WTC11 (cell line): ENCODE measurements around the gene PUSL1. TPM values are rescaled to one million over a fixed set of nuclear protein-coding genes. Genes with fewer than 3 reads are reported as not detected.

Experiments used
- ATAC-seq: fragments of 200-7000 bp; cut with Tn5 transposase; 2 replicates; pipeline ENCODE4 v1.10.0; 2021; ENCODE audit warnings: mild to moderate bottlenecking, moderate library complexity
- CTCF ChIA-PET: fragments of 300-600 bp; sonication (Branson Sonifier 250); formaldehyde crosslinking; loops from one replicate; lab custom pipeline; 2021; ENCODE audit warnings: antibody characterized with exemption; lab: Charles Lee
- POLR2A ChIA-PET: fragments of 350-600 bp; sonication (Branson Sonifier 250); formaldehyde crosslinking; loops from one replicate; lab custom pipeline; 2021; ENCODE audit warnings: antibody characterized with exemption; lab: Charles Lee
- DNase-seq: peaks from one replicate; pipeline ENCODE4 v3.0.0; 2021; ENCODE audit warnings: low spot score
- H3K27ac Mint-ChIP-seq: 2 replicates; pipeline ENCODE4 v1.8.0; 2021; ENCODE audit warnings: mixed read lengths
- H3K27me3 Mint-ChIP-seq: 2 replicates; pipeline ENCODE4 v1.8.0; 2021; ENCODE audit warnings: low read depth, mild to moderate bottlenecking, moderate library complexity, mixed read lengths
- H3K36me3 Mint-ChIP-seq: 2 replicates; pipeline ENCODE4 v1.8.0; 2021; ENCODE audit warnings: mixed read lengths
- H3K4me1 Mint-ChIP-seq: 2 replicates; pipeline ENCODE4 v1.8.0; 2022; ENCODE audit warnings: mixed read lengths
- H3K4me3 Mint-ChIP-seq: 2 replicates; pipeline ENCODE4 v1.8.0; 2021; ENCODE audit warnings: mild to moderate bottlenecking, moderate library complexity, mixed read lengths
- H3K9me3 Mint-ChIP-seq: 2 replicates; pipeline ENCODE4 v1.8.0; 2021; ENCODE audit warnings: mixed read lengths
- CDX4 ChIP-seq: fragments of 250-450 bp; sonication (Bioruptor Pico); IDR thresholded peaks from 2 replicates; pipeline ENCODE4 v1.9.0; 2021; ENCODE audit warnings: moderate library complexity, mild to moderate bottlenecking, inconsistent platforms, borderline replicate concordance
- ELF4 ChIP-seq: sonication (generic); formaldehyde crosslinking; IDR thresholded peaks from 2 replicates; pipeline ENCODE4 v1.8.1; 2022; ENCODE audit warnings: low read depth, mild to moderate bottlenecking, moderate library complexity, missing genetic modification reagents
- ETV6 ChIP-seq: sonication (generic); formaldehyde crosslinking; IDR thresholded peaks from 2 replicates; pipeline ENCODE4 v1.8.1; 2022; ENCODE audit warnings: mild to moderate bottlenecking, missing genetic modification reagents
- JUN ChIP-seq: sonication (generic); formaldehyde crosslinking; IDR thresholded peaks from 2 replicates; pipeline ENCODE4 v1.8.0; 2023; ENCODE audit warnings: mild to moderate bottlenecking, missing genetic modification reagents
- MAX ChIP-seq: sonication (generic); formaldehyde crosslinking; IDR thresholded peaks from 2 replicates; pipeline ENCODE4 v1.8.0; 2022; ENCODE audit warnings: mild to moderate bottlenecking, missing genetic modification reagents
- MYBL2 ChIP-seq: sonication (generic); formaldehyde crosslinking; IDR thresholded peaks from 2 replicates; pipeline ENCODE4 v1.8.1; 2023; ENCODE audit warnings: mild to moderate bottlenecking, moderate library complexity, missing genetic modification reagents
- NFE2L1 ChIP-seq: sonication (generic); formaldehyde crosslinking; IDR thresholded peaks from 2 replicates; pipeline ENCODE4 v1.8.1; 2023; ENCODE audit warnings: missing genetic modification reagents
- NR1H2 ChIP-seq: sonication (generic); formaldehyde crosslinking; IDR thresholded peaks from 2 replicates; pipeline ENCODE4 v1.9.0; 2021; ENCODE audit warnings: mild to moderate bottlenecking, moderate library complexity, missing genetic modification reagents
- NR3C1 ChIP-seq: sonication (generic); formaldehyde crosslinking; conservative IDR thresholded peaks from 2 replicates; pipeline ENCODE4 v1.8.1; 2023; ENCODE audit warnings: low read depth, mild to moderate bottlenecking, missing genetic modification reagents
- RELA ChIP-seq: sonication (generic); formaldehyde crosslinking; IDR thresholded peaks from 2 replicates; pipeline ENCODE4 v1.8.1; 2022; ENCODE audit warnings: missing genetic modification reagents, mild to moderate bottlenecking, borderline replicate concordance
- SOX15 ChIP-seq: fragments of 250-450 bp; sonication (Bioruptor Pico); IDR thresholded peaks from 2 replicates; pipeline ENCODE4 v1.9.0; 2021; ENCODE audit warnings: mild to moderate bottlenecking
- TEAD1 ChIP-seq: sonication (generic); formaldehyde crosslinking; IDR thresholded peaks from 2 replicates; pipeline ENCODE4 v1.8.0; 2022; ENCODE audit warnings: mild to moderate bottlenecking, missing genetic modification reagents
- TEAD4 ChIP-seq: sonication (generic); formaldehyde crosslinking; IDR thresholded peaks from 2 replicates; pipeline ENCODE4 v1.8.0; 2022; ENCODE audit warnings: mild to moderate bottlenecking, missing genetic modification reagents
- USF1 ChIP-seq: sonication (generic); formaldehyde crosslinking; IDR thresholded peaks from 2 replicates; pipeline ENCODE4 v1.8.0; 2022; ENCODE audit warnings: mild to moderate bottlenecking, missing genetic modification reagents
- ZNF317 ChIP-seq: sonication (generic); formaldehyde crosslinking; IDR thresholded peaks from 2 replicates; pipeline ENCODE4 v1.8.1; 2023; ENCODE audit warnings: low read depth, mild to moderate bottlenecking, moderate library complexity, missing genetic modification reagents, borderline replicate concordance
- ZNF416 ChIP-seq: fragments of 250-450 bp; sonication (Bioruptor Pico); IDR thresholded peaks from 2 replicates; pipeline ENCODE4 v1.9.0; 2021; ENCODE audit warnings: mild to moderate bottlenecking, inconsistent platforms
- total RNA-seq: library from RNA; stranded (reverse); gene quantifications from 3 replicates; pipeline ENCODE4 v1.2.3, GENCODE V29; 2021
- TF ChIP-seq, protein P1 (sequence below): fragments of 250-450 bp; sonication (Bioruptor Pico); IDR thresholded peaks from 2 replicates; pipeline ENCODE4 v2.1.2; 2022; ENCODE audit warnings: mild to moderate bottlenecking, moderate library complexity
- TF ChIP-seq, protein P2 (sequence below): fragments of 250-450 bp; sonication (Bioruptor Pico); conservative IDR thresholded peaks from 2 replicates; pipeline ENCODE4 v1.9.0; 2021; ENCODE audit warnings: mild to moderate bottlenecking
- TF ChIP-seq, protein P3 (sequence below): sonication (generic); formaldehyde crosslinking; IDR thresholded peaks from 2 replicates; pipeline ENCODE4 v1.8.0; 2023; ENCODE audit warnings: missing genetic modification reagents

PUSL1 gene
- total RNA-seq, 1 experiment from 2014 or later = 51.5 TPM

GRCh38 chr1:1322418-1322817 is 14.0 kb downstream of the PUSL1 start (continued):
- TF ChIP-seq, protein P1, sequence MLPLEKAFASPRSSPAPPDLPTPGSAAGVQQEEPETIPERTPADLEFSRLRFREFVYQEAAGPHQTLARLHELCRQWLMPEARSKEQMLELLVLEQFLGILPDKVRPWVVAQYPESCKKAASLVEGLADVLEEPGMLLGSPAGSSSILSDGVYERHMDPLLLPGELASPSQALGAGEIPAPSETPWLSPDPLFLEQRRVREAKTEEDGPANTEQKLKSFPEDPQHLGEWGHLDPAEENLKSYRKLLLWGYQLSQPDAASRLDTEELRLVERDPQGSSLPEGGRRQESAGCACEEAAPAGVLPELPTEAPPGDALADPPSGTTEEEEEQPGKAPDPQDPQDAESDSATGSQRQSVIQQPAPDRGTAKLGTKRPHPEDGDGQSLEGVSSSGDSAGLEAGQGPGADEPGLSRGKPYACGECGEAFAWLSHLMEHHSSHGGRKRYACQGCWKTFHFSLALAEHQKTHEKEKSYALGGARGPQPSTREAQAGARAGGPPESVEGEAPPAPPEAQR = no peak
- no peak for TF ChIP-seq MAX (CRISPR knock-in tag)
- TF ChIP-seq, all 79 proteins: peak for 0

DNA sequence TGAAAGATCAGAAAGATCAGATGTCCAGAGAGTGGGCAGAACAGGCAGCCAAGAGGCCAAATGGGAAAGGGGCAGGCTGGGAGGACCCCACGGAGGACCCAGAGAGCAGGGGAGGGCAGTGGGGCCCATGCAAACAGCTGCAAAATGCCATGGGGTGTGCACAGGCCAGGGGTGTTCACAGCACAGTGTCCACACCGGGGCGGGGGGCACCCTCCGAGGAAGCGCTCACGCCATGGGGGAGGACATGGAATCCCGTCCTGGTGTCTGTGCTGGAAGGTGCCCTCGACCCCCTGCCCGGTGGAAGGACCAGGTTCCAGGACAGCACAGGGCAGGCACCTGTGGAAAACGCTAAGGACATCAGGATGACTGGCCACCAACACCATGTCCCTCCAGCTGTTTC is 14.6 kb downstream of the PUSL1 start:
- ATAC-seq (no peak), DNase-seq (no peak)
- Mint-ChIP-seq H3K4me1 (peaks cover 11% of the 10 kb centered on the region), H3K36me3 (peaks cover 8% of the 10 kb centered on the region), H3K27ac (peak overlapping the region; percentile 41; the same call in 1 of the 2 replicates), H3K4me3 (peak overlapping the region; percentile 87), H3K9me3 (no peaks in the 10 kb centered on the region)
- CTCF ChIA-PET = no interaction called here
- POLR2A ChIA-PET = no interaction called here
- TF ChIP-seq JUN (CRISPR knock-in tag) (no peak), NR3C1 (CRISPR knock-in tag) (no peak), NFE2L1 (CRISPR knock-in tag) (no peak), TEAD4 (CRISPR knock-in tag) (no peak), CDX4 (no peak), USF1 (CRISPR knock-in tag) (no peak)
- TF ChIP-seq, protein P2, sequence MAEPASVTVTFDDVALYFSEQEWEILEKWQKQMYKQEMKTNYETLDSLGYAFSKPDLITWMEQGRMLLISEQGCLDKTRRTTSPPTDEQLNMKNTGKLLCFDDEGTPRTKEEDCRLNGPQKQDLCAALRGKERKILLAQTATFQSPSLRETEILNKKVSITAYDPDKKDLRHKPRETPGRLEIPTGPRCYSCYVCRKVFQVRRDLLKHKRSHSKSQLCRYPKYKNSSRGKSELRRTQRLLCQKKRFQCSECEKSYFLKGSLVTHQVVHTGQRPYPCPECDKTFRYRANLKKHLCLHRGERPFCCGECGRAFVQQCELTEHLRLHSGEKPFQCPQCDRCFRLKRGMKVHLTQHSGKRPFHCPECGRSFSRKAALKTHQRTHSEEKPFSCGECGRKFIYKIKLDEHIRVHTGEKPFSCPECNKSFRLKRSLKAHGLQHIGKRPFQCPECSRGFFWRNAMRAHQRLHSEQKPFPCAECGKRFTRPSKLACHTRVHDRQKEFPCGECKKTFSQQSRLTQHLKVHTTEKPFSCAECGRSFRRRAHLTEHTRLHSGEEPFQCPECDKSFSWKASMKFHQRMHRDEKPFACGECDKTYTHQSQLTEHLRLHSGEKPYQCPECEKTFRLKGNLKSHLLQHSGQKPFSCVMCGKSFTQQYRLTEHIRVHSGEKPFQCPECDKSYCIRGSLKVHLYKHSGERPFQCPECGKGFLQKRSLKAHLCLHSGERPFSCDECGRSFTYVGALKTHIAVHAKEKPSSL = no peak
- TF ChIP-seq, protein P3, sequence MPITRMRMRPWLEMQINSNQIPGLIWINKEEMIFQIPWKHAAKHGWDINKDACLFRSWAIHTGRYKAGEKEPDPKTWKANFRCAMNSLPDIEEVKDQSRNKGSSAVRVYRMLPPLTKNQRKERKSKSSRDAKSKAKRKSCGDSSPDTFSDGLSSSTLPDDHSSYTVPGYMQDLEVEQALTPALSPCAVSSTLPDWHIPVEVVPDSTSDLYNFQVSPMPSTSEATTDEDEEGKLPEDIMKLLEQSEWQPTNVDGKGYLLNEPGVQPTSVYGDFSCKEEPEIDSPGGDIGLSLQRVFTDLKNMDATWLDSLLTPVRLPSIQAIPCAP (CRISPR knock-in tag) = no peak
- TF ChIP-seq, all 79 proteins: peak for 0
- no peaks in the 10 kb centered on the region for H3K27me3 Mint-ChIP-seq

GRCh38 chr1:1324084-1324523 is 15.7 kb downstream of the PUSL1 start:
- TF ChIP-seq, protein P3 (CRISPR knock-in tag) = no peak
- TF ChIP-seq MYBL2 (CRISPR knock-in tag) (no peak), JUN (CRISPR knock-in tag) (peak; percentile 65; the same call in 1 of the 2 replicates), ZNF317 (CRISPR knock-in tag) (no peak), ELF4 (no peak), SOX15 (CRISPR knock-in tag) (no peak), ETV6 (CRISPR knock-in tag) (no peak), TEAD1 (CRISPR knock-in tag) (no peak), ZNF416 (CRISPR knock-in tag) (no peak), RELA (CRISPR knock-in tag) (no peak), USF1 (CRISPR knock-in tag) (peak; percentile 3; the same call in 1 of the 2 replicates), NR1H2 (no peak)
- TF ChIP-seq, protein P1 = no peak
- no peaks in the 10 kb centered on the region for H3K27me3 Mint-ChIP-seq
- ATAC-seq = peak; percentile 3
- CTCF ChIA-PET = interaction anchor here (0.6 kb wide), 1 partner anchor 45 kb away, joined by 6 read pairs; no protein-coding TSS in a partner anchor
- H3K4me1 Mint-ChIP-seq = peaks cover 11% of the 10 kb centered on the region
- H3K27ac Mint-ChIP-seq = no peak overlapping the region
- no peaks in the 10 kb centered on the region for H3K9me3 Mint-ChIP-seq
- POLR2A ChIA-PET = no interaction called here
- peak overlapping the region; percentile 78 for H3K4me3 Mint-ChIP-seq
- DNase-seq = no peak
- peaks cover 6% of the 10 kb centered on the region for H3K36me3 Mint-ChIP-seq
